Measurements from ENCODE around the gene EXOSC6.
"Not testable (repeated sequence)": the region's sequence is repeated elsewhere in the genome, so short reads cannot be mapped to it uniquely, and the experiment has no call there.

Gene EXOSC6

DNA sequence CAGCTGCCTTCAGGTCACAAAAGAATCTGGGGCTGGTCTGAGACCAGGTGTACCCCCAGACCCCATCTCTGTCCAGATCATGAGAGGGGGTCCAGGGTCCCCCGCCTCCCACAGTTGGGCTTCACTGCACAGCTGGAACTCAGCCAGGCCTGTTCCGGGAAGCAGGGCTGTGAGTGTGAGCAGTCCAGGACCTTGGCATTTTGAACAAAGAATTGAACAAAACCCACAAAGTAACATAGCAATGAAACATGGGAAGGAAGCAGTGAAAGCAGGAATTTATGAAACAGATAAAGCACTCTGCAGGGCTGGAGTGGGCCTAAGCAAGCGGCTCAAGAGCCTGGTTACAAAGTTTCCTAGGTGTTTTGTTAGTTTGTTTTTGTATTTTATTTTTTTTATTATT lies 53.1 kb downstream of the EXOSC6 start:
- not testable (repeated sequence) for DNase-seq (ENCODE audit: low spot score)

DNA sequence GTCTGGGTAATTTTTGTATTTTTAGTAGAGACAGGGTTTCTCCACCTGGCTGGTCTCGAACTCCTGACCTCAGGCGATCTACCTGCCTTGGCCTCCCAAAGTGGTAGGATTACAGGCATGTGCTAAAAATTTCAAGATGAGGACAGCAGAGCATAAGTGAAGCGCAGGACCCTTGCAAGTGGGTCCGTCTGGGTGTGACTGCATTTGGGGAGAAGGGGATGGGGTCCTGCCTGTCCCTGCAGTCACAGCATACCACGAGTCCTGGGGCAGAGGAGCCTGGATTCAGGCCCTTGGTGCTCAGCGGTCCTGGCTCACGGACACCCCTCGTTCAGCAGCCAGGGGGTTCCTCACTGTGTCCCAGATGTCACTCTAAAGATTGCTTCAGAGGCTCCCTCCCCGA lies 53.5 kb downstream of the EXOSC6 start:
- DNase-seq (ENCODE audit: low spot score), result not testable (repeated sequence)

DNA sequence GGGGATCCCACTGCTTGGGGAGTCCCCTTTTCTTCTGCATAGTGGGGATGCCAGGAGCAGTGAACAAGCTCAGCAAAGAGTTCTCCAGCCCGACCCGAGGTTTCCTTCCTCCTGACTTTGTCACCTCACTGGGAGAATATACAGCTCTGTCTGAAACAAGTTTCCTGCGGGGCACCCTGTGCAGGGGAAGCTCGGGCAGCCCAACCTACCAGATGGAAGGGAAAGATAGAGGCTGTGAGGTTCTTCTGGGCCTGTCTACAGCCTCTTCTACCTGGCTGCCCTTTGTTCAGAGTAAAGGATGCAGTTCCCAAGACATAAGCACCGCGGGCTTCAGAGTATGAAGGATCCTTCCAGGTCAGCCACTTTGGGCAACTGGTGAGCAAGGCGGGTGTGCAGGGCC lies 54.1 kb downstream of the EXOSC6 start:
- not testable (repeated sequence) for DNase-seq (ENCODE audit: low spot score)

Data from NAMALWA (cell line).